ENCODE measurements around the gene DAPK3.
A peak's percentile ranks its signal among the peaks of the same experiment; 100 is the strongest.
"Not testable (repeated sequence)": the region's sequence is repeated elsewhere in the genome, so short reads cannot be mapped to it uniquely, and the experiment has no call there.

Gene DAPK3

DNA sequence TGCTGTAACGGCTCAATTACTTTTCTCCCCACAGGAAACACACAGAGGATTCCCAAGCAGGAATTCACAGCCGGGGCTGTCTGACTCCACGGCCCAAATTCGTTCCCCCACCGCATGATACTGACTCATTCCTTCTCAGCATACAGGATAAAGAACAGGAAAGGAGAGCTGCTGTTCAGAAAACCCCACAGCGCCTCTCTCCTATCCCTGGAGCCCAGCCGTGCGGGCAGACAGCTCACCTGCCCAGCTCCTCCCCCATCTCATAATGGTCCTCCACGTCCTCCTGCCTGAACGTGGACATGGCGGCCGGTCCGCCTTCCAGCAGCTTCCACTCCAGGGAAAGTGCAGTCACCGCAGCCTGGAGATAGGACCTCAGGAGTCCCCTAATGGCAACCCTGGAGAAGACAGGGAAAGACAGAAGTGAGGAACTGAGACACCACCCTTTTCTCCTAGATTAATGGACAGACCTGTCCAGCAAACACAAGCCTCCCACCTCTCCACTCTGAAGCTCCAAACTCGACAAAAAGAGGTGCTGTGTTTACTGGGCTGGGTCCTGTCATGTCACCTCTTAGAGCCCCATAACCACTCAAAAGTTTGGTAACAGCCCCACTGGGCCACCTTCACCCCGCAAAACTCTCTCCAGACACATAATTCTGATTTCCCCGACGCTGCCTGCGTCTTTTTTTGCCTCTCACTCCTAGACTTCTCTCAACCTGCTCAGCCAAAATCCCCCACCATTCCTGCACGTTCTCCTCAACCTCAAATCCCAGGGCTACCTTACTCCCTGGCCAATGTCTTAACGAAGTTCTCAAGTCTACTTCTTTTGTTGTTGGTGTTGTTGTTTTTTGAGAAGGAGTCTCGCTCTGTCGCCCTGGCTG is 1.2 kb downstream of the DAPK3 start:
- Histone ChIP-seq H3K27ac (replicated peaks; ENCODE audit: low read length) (peak overlapping the region; percentile 82), H4K91ac (ENCODE audit: low read depth, low read length, poor library complexity) (no peak overlapping the region), H2BK120ac (ENCODE audit: low read depth, low read length) (no peak overlapping the region), H2BK12ac (ENCODE audit: low read length) (no peak overlapping the region), H3K4ac (ENCODE audit: low read length) (no peak overlapping the region), H4K8ac (ENCODE audit: low read depth, low read length) (no peak overlapping the region), H2AFZ (ENCODE audit: low read length) (no peak overlapping the region), H3K9ac (ENCODE audit: low read depth, low read length, poor library complexity) (peak overlapping the region; percentile 17), H3K23ac (ENCODE audit: low read depth, low read length, poor library complexity) (no peak overlapping the region), H3K9me3 (replicated peaks in 1 of 2; ENCODE audit: control insufficient read depth in 2 of 2, insufficient read depth in 1 of 2, low read depth in 1 of 2, low read length in 2 of 2) (no peaks in the 10 kb centered on the region), H3K4me3 (ENCODE audit: low read length in 2 of 2) (peak overlapping the region; percentile 88 to 91), H3K79me1 (ENCODE audit: low read depth, low read length) (peaks cover 14% of the 10 kb centered on the region), H2BK15ac (ENCODE audit: low read length) (no peak overlapping the region), H3K14ac (ENCODE audit: low read length) (no peak overlapping the region), H3K36me3 (replicated peaks in 1 of 2; ENCODE audit: control insufficient read depth in 2 of 2, insufficient read depth in 2 of 2, low read length in 2 of 2) (peaks cover 26 to 43% of the 10 kb centered on the region in 2 donors), H3K4me1 (ENCODE audit: control insufficient read depth in 2 of 2, insufficient read depth in 1 of 2, low read depth in 1 of 2, low read length in 2 of 2) (peaks cover 19 to 25% of the 10 kb centered on the region in 2 donors), H3K4me2 (ENCODE audit: insufficient read depth, low read length, poor library complexity, severe bottlenecking) (peak overlapping the region; percentile 75), H2BK5ac (ENCODE audit: low read length) (peak overlapping the region; percentile 99), H3K27me3 (ENCODE audit: control insufficient read depth in 3 of 3, insufficient read depth in 3 of 3, low read depth in 1 of 3, low read length in 3 of 3) (no peaks in the 10 kb centered on the region), H3K18ac (ENCODE audit: low read length) (peak overlapping the region; percentile 19), H2AK5ac (ENCODE audit: low read depth, low read length) (no peak overlapping the region)
- DNase-seq (ENCODE audit: low spot score) = peak; percentile 33
- no CpG with 5 or more reads among the region's 23 CpGs for WGBS, 2 donors (ENCODE audit: extremely low coverage in 2 of 2, insufficient read length in 2 of 2, insufficient replicate concordance in 1 of 2)

- H3K9me3 ChIP-seq (replicated peaks in 1 of 2; ENCODE audit: control insufficient read depth in 2 of 2, insufficient read depth in 1 of 2, low read depth in 1 of 2, low read length in 2 of 2) = no peaks in the 10 kb centered on the region
- H3K79me1 ChIP-seq (ENCODE audit: low read depth, low read length) = peaks cover 20% of the 10 kb centered on the region
- H3K9ac ChIP-seq (ENCODE audit: low read depth, low read length, poor library complexity) = no peak overlapping the region
- no peak overlapping the region for H2BK15ac ChIP-seq (ENCODE audit: low read length)
- WGBS, 2 donors (ENCODE audit: extremely low coverage in 2 of 2, insufficient read length in 2 of 2, insufficient replicate concordance in 1 of 2) = no CpG with 5 or more reads among the region's 9 CpGs
- H2BK12ac ChIP-seq (ENCODE audit: low read length) = no peak overlapping the region
- no peak overlapping the region for H2BK120ac ChIP-seq (ENCODE audit: low read depth, low read length)
- H3K4me3 ChIP-seq (ENCODE audit: low read length in 2 of 2) = peak overlapping the region in 1 of 2 donors; percentile 88
- H3K4ac ChIP-seq (ENCODE audit: low read length) = no peak overlapping the region
- peaks cover 19 to 25% of the 10 kb centered on the region in 2 donors for H3K4me1 ChIP-seq (ENCODE audit: control insufficient read depth in 2 of 2, insufficient read depth in 1 of 2, low read depth in 1 of 2, low read length in 2 of 2)
- H3K23ac ChIP-seq (ENCODE audit: low read depth, low read length, poor library complexity) = no peak overlapping the region
- H2BK5ac ChIP-seq (ENCODE audit: low read length) = peak overlapping the region; percentile 56
- no peak overlapping the region for H4K91ac ChIP-seq (ENCODE audit: low read depth, low read length, poor library complexity)
- H2AFZ ChIP-seq (ENCODE audit: low read length) = no peak overlapping the region
- no peak overlapping the region for H3K18ac ChIP-seq (ENCODE audit: low read length)
- H4K8ac ChIP-seq (ENCODE audit: low read depth, low read length) = no peak overlapping the region
- H3K27me3 ChIP-seq (ENCODE audit: control insufficient read depth in 3 of 3, insufficient read depth in 3 of 3, low read depth in 1 of 3, low read length in 3 of 3) = no peaks in the 10 kb centered on the region
- peaks cover 33 to 50% of the 10 kb centered on the region in 2 donors for H3K36me3 ChIP-seq (replicated peaks in 1 of 2; ENCODE audit: control insufficient read depth in 2 of 2, insufficient read depth in 2 of 2, low read length in 2 of 2)
- peak; percentile 97 for DNase-seq (ENCODE audit: low spot score)
- peak overlapping the region; percentile 88 for H3K27ac ChIP-seq (replicated peaks; ENCODE audit: low read length)
- no peak overlapping the region for H3K14ac ChIP-seq (ENCODE audit: low read length)
- H3K4me2 ChIP-seq (ENCODE audit: insufficient read depth, low read length, poor library complexity, severe bottlenecking) = peak overlapping the region; percentile 75
- H2AK5ac ChIP-seq (ENCODE audit: low read depth, low read length) = no peak overlapping the region
Measured at GRCh38 chr19:3968556-3969434, 2.1 kb downstream of the DAPK3 start.

DNA sequence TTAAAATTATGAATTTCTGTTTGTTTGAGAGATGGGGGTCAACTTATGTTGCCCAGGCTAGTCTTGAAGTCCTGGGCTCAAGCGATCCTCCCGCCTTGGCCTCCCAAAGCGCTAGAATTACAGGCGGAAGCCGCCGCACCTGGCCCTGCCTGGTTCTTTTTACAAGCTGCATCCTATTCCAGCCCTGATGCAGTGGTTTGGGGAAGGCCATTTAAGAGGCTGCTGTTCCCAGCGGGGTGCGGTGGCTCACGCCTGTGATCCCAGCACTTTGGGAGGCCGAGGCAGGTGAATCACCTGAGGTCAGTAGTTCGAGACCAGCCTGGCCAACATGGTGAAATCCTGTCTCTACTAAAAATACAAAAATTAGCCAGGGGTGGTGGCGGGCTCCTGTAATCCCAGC is 2.9 kb downstream of the DAPK3 start:
- DNase-seq (ENCODE audit: low spot score); H3K14ac ChIP-seq (ENCODE audit: low read length); H3K23ac ChIP-seq (ENCODE audit: low read depth, low read length, poor library complexity); H3K4me3 ChIP-seq (ENCODE audit: low read length in 2 of 2); H2BK120ac ChIP-seq (ENCODE audit: low read depth, low read length); H3K4me2 ChIP-seq (ENCODE audit: insufficient read depth, low read length, poor library complexity, severe bottlenecking); H4K8ac ChIP-seq (ENCODE audit: low read depth, low read length); H2BK12ac ChIP-seq (ENCODE audit: low read length); H3K9ac ChIP-seq (ENCODE audit: low read depth, low read length, poor library complexity); H2AFZ ChIP-seq (ENCODE audit: low read length); H3K9me3 ChIP-seq (replicated peaks in 1 of 2; ENCODE audit: control insufficient read depth in 2 of 2, insufficient read depth in 1 of 2, low read depth in 1 of 2, low read length in 2 of 2); H4K91ac ChIP-seq (ENCODE audit: low read depth, low read length, poor library complexity); H3K4ac ChIP-seq (ENCODE audit: low read length); H3K27me3 ChIP-seq (ENCODE audit: control insufficient read depth in 3 of 3, insufficient read depth in 3 of 3, low read depth in 1 of 3, low read length in 3 of 3): not testable (repeated sequence)
- peak overlapping the region; percentile 88 for H3K27ac ChIP-seq (replicated peaks; ENCODE audit: low read length)
- H3K36me3 ChIP-seq (replicated peaks in 1 of 2; ENCODE audit: control insufficient read depth in 2 of 2, insufficient read depth in 2 of 2, low read length in 2 of 2) = peaks cover 41 to 58% of the 10 kb centered on the region in 2 donors
- H2AK5ac ChIP-seq (ENCODE audit: low read depth, low read length) = peak overlapping the region; percentile 75
- peak overlapping the region; percentile 66 for H2BK5ac ChIP-seq (ENCODE audit: low read length)
- peaks cover 23% of the 10 kb centered on the region for H3K79me1 ChIP-seq (ENCODE audit: low read depth, low read length)
- peak overlapping the region; percentile 62 for H2BK15ac ChIP-seq (ENCODE audit: low read length)
- no CpG with 5 or more reads among the region's 12 CpGs for whole genome bisulfite sequencing, 2 donors (ENCODE audit: extremely low coverage in 2 of 2, insufficient read length in 2 of 2, insufficient replicate concordance in 1 of 2)
- peaks cover 19 to 25% of the 10 kb centered on the region in 2 donors for H3K4me1 ChIP-seq (ENCODE audit: control insufficient read depth in 2 of 2, insufficient read depth in 1 of 2, low read depth in 1 of 2, low read length in 2 of 2)
- peak overlapping the region; percentile 80 for H3K18ac ChIP-seq (ENCODE audit: low read length)
